Measurements from ENCODE around the gene MIAT.
"Not testable (repeated sequence)": the region's sequence is repeated elsewhere in the genome, so short reads cannot be mapped to it uniquely, and the experiment has no call there.

The MIAT gene

GRCh38 chr22:26656891-26657851, at the start of gene MIAT:
Gene MIAT (plus strand): TSS chr22:26657588.
- DNase-seq = no peak

- no peak for DNase-seq
Observed at GRCh38 chr22:26608129-26608528, 49.3 kb upstream of the MIAT start.

- no peak for DNase-seq
Observed at GRCh38 chr22:26609287-26609686, 48.1 kb upstream of the MIAT start.

- peak; percentile 83 for DNase-seq
Observed at GRCh38 chr22:26610072-26610958, 47.1 kb upstream of the MIAT start.

- DNase-seq = no peak
Observed at GRCh38 chr22:26610996-26611395, 46.4 kb upstream of the MIAT start.

- no peak for DNase-seq
Observed at GRCh38 chr22:26612652-26613051, 44.7 kb upstream of the MIAT start.

- not testable (repeated sequence) for DNase-seq
Observed at GRCh38 chr22:26613753-26614152, 43.6 kb upstream of the MIAT start.

- no peak for DNase-seq
Observed at GRCh38 chr22:26614322-26614721, 43.1 kb upstream of the MIAT start.

- DNase-seq = no peak
Observed at GRCh38 chr22:26615149-26615548, 42.2 kb upstream of the MIAT start.

GRCh38 chr22:26615830-26616435, 41.5 kb upstream of the MIAT start:
- no peak for DNase-seq

GRCh38 chr22:26616650-26617049, 40.7 kb upstream of the MIAT start:
- no peak for DNase-seq

GRCh38 chr22:26617271-26618199, 39.9 kb upstream of the MIAT start, which contains the start of gene CRYBB1:
Gene CRYBB1 (minus strand): TSS chr22:26618027. CDS start chr22:26616319, 1,708 bp downstream.
- no peak for DNase-seq

- DNase-seq = no peak
Observed at GRCh38 chr22:26618455-26618854, 38.9 kb upstream of the MIAT start.

GRCh38 chr22:26619510-26619909, 37.9 kb upstream of the MIAT start:
- no peak for DNase-seq

GRCh38 chr22:26620197-26620596, 37.2 kb upstream of the MIAT start:
- no peak for DNase-seq

- no peak for DNase-seq
Observed at GRCh38 chr22:26621663-26622062, 35.7 kb upstream of the MIAT start, which contains the start of gene CRYBA4. Gene CRYBA4 (plus strand): TSS chr22:26621963. CDS start chr22:26622597, 634 bp downstream.

- DNase-seq = no peak
Observed at GRCh38 chr22:26623984-26624383, 33.4 kb upstream of the MIAT start.

- DNase-seq = no peak
Observed at GRCh38 chr22:26624803-26625202, 32.6 kb upstream of the MIAT start.

- no peak for DNase-seq
Observed at GRCh38 chr22:26629988-26630761, 27.2 kb upstream of the MIAT start.

- no peak for DNase-seq
Observed at GRCh38 chr22:26631282-26631681, 26.1 kb upstream of the MIAT start.
